Transverse colon (tissue), 4 donors: ENCODE data around the gene ZBTB16. TPM values are rescaled to one million over a fixed set of nuclear protein-coding genes. Genes with fewer than 3 reads are reported as not detected.

Experiments
- DNase-seq: peaks from one replicate; pipeline ENCODE4 v3.0.0-alpha.2; 2019
- H3K27ac ChIP-seq, 4 donors: fragments of 200-600 bp; sonication (generic); 2 replicates each; pipeline ENCODE4 v1.5.1; 2016 to 2018; ENCODE audit warnings: inconsistent platforms in 4 of 4
- H3K27me3 ChIP-seq: fragments of 200-600 bp; sonication (generic); 2 replicates; pipeline ENCODE4 v1.5.1; 2017; ENCODE audit warnings: inconsistent platforms
- H3K36me3 ChIP-seq, 4 donors: fragments of 200-600 bp; sonication (generic); 2 replicates each; pipeline ENCODE4 v1.5.1; 2017 to 2019; ENCODE audit warnings: inconsistent platforms in 4 of 4
- H3K4me1 ChIP-seq, 4 donors: fragments of 200-600 bp; sonication (generic); 2 replicates each; pipeline ENCODE4 v1.5.1; 2017 to 2020; ENCODE audit warnings: inconsistent platforms in 4 of 4
- H3K4me3 ChIP-seq, 4 donors: fragments of 200-600 bp; sonication (generic); 1 replicate in 1 of 4; 2 replicates in 3 of 4; pipeline versions ENCODE4 v1.5.1 to v1.6.1; 2017 to 2019; ENCODE audit warnings: inconsistent platforms in 4 of 4
- H3K9me3 ChIP-seq, 2 donors: fragments of 200-600 bp; sonication (generic); 2 replicates each; pipeline ENCODE4 v1.5.1; 2017 to 2019; ENCODE audit warnings: inconsistent platforms in 2 of 2
- CTCF ChIP-seq, 5 experiments: fragments of 200-600 bp in 3 of 5; fragments of 450-650 bp in 2 of 5; sonication (generic) in 3 of 5; IDR thresholded peaks; 1 replicate in 2 of 5; 2 replicates in 3 of 5; pipeline ENCODE4 v1.5.1; 2016 to 2017; ENCODE audit warnings: antibody characterized with exemption in 5 of 5, inconsistent platforms in 3 of 5, mild to moderate bottlenecking in 2 of 5, moderate library complexity in 1 of 5
- EP300 ChIP-seq: sonication (generic); formaldehyde crosslinking; IDR thresholded peaks from one replicate; pipeline ENCODE4 v1.6.1; 2017; ENCODE audit warnings: antibody characterized with exemption, low read depth
- POLR2A ChIP-seq: fragments of 450-650 bp; IDR thresholded peaks from one replicate; pipeline ENCODE4 v1.6.1; 2016; ENCODE audit warnings: antibody characterized with exemption, mild to moderate bottlenecking, moderate library complexity
- POLR2AphosphoS5 ChIP-seq, 3 donors: sonication (generic); formaldehyde crosslinking; IDR thresholded peaks; one replicate each; pipeline ENCODE4 v1.6.1; 2016; ENCODE audit warnings: antibody characterized with exemption in 3 of 3
- WGBS, 2 donors: methylation state at CpG; one replicate each; pipeline ENCODE4 v1.1.5; 2018; ENCODE audit warnings: low coverage in 1 of 2; 5-methylcytosine and 5-hydroxymethylcytosine counted together
- in situ Hi-C, 4 donors: fragments of 200-750 bp; cut with MboI; loops; one replicate each; pipeline versions ENCODE4 v1.15.0 to v1.15.1; 2017; ENCODE audit warnings: low sequenced_read_pairs in 3 of 4, low pct_ligation_motif_present in 1 of 4, low pct_unique_long_range_greater_than_20kb in 1 of 4
- intact Hi-C: fragments of 100-400 bp; cut with DNase I; formaldehyde crosslinking; loops from one replicate; pipeline ENCODE4 v1.15.1; 2023; ENCODE audit warnings: low total_unique reads
- total RNA-seq, 4 donors: library from RNA; depleted of rRNA; stranded (reverse); fragments of >200 nt; gene quantifications; one replicate each; pipeline ENCODE4 v1.1.0, GENCODE V29; 2016

The ZBTB16 gene
- total RNA-seq, 4 donors from 2014 or later, result 108 to 271 (median 155) TPM

DNA sequence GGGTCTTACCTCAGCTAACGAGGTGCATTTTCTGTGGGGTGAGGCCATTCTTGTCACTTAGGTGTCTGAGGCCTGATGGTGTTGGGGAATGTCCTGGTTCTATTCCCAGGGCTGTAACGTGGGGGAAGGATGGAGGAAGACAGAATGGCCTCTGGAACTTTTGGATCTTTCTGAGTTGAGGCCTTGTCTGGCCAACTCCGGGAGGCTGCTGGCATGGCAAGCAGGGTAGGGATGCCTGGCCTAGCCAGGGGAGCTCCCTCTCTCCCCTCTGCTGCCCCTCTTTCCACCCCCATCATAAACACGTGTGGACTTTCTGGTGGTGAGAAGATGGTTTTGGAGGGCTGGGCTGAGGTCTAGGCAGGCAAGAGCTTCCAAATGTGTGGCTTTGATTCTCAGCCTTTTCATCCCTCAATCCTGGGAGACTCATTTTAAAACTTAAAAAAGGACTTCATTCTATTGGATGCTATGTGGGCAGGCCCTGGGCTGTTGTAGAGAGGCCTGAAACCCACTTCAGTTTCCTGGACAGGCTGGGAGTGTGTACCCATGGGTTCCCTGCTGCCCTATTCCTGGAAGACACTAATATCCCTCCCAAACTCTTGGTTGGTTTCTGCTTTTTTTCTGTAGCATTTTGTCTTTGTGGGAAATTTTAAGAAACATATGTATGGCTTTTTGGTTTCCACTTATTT, 30.9 kb downstream of the ZBTB16 start:
- TF ChIP-seq EP300 (no peak), POLR2A (no peak)
- DNase-seq, result no peak
- H3K4me1 ChIP-seq, result peaks cover 22 to 78% (median 46%) of the 10 kb centered on the region in 4 donors
- H3K9me3 ChIP-seq, result no peaks in the 10 kb centered on the region
- H3K4me3 ChIP-seq, result no peak overlapping the region
- in situ Hi-C loops, result no loop called here
- H3K27me3 ChIP-seq, result no peaks in the 10 kb centered on the region
- intact Hi-C loops, result no loop called here
- 84% methylated on average over 4 of the region's 4 CpGs; no CpG with 5 or more reads in 1 of the 2 donors for WGBS, 2 donors
- H3K27ac ChIP-seq, result peak overlapping the region in 3 of 4 donors; percentile 7 to 42 (median 18)
- no peaks in the 10 kb centered on the region for H3K36me3 ChIP-seq

GRCh38 chr11:114090976-114091375, 31.5 kb downstream of the ZBTB16 start:
- H3K36me3 ChIP-seq, result no peaks in the 10 kb centered on the region

GRCh38 chr11:114091516-114092397, 32.2 kb downstream of the ZBTB16 start:
- Histone ChIP-seq H3K36me3 (no peaks in the 10 kb centered on the region), H3K27me3 (no peaks in the 10 kb centered on the region), H3K4me3 (no peak overlapping the region), H3K9me3 (no peaks in the 10 kb centered on the region), H3K4me1 (peaks cover 13 to 69% (median 38%) of the 10 kb centered on the region in 4 donors), H3K27ac (peak overlapping the region; percentile 6 to 50 (median 26))
- 72 to 83% methylated on average over 2 to 17 of the region's 17 CpGs for WGBS, 2 donors
- TF ChIP-seq POLR2AphosphoS5 (IDR thresholded peaks at IDR 0.05) (no peak), POLR2A (no peak), EP300 (no peak), CTCF (IDR thresholded peaks at IDR 0.05) (no peak)
- intact Hi-C loops (no loop called here), in situ Hi-C loops (no loop called here)
- DNase-seq, result no peak

More at GRCh38 chr11:114090976-114091375, 31.5 kb downstream of the ZBTB16 start:
- in situ Hi-C loops, result no loop called here
- Histone ChIP-seq H3K27me3 (no peaks in the 10 kb centered on the region), H3K9me3 (no peaks in the 10 kb centered on the region), H3K27ac (peak overlapping the region; percentile 6 to 26 (median 15)), H3K4me3 (no peak overlapping the region), H3K4me1 (peaks cover 17 to 72% (median 43%) of the 10 kb centered on the region in 4 donors)
- no peak for TF ChIP-seq POLR2A
- TF ChIP-seq CTCF (IDR thresholded peaks at IDR 0.05), result no peak
- TF ChIP-seq EP300, result no peak
- TF ChIP-seq POLR2AphosphoS5 (IDR thresholded peaks at IDR 0.05), result no peak
- no peak for DNase-seq
- WGBS, 2 donors, result 82 to 100% methylated on average over 1 to 10 of the region's 10 CpGs
- intact Hi-C loops, result no loop called here

- H3K4me1 ChIP-seq, result peaks cover 13 to 69% (median 37%) of the 10 kb centered on the region in 4 donors
- H3K27me3 ChIP-seq, result no peaks in the 10 kb centered on the region
- peak overlapping the region in 3 of 4 donors; percentile 13 to 26 (median 25) for H3K27ac ChIP-seq
- intact Hi-C loops (no loop called here), in situ Hi-C loops (no loop called here)
- WGBS, 2 donors, result 67 to 100% methylated on average over 1 to 3 of the region's 3 CpGs
- no peak for TF ChIP-seq CTCF (IDR thresholded peaks at IDR 0.05)
- no peak for TF ChIP-seq EP300
- TF ChIP-seq POLR2AphosphoS5 (IDR thresholded peaks at IDR 0.05), result no peak
- no peak for TF ChIP-seq POLR2A
- H3K36me3 ChIP-seq, result no peaks in the 10 kb centered on the region
- no peaks in the 10 kb centered on the region for H3K9me3 ChIP-seq
- DNase-seq, result no peak
- no peak overlapping the region for H3K4me3 ChIP-seq
These were observed 33.0 kb downstream of the ZBTB16 start for GRCh38 chr11:114092478-114092877.
